HL-60 (cell line): Measurements from ENCODE around the gene TNIK.

Experiments used
- DNase-seq, 2 experiments: peaks; one replicate each; pipeline ENCODE4 v3.0.0-alpha.2; 2010 to 2020; ENCODE audit warnings: low read depth in 1 of 2, low spot score in 1 of 2
- H3K27ac ChIP-seq: fragments of 250-450 bp; sonication (Bioruptor Pico); replicated peaks from 2 replicates; pipeline ENCODE4 v1.5.1; 2020; ENCODE audit warnings: mild to moderate bottlenecking, moderate library complexity
- H3K27me3 ChIP-seq: fragments of 250-450 bp; sonication (Bioruptor Pico); 2 replicates; pipeline ENCODE4 v1.5.1; 2021; ENCODE audit warnings: mild to moderate bottlenecking, moderate library complexity; ENCODE audit not compliant: insufficient read depth, poor library complexity, severe bottlenecking
- H3K4me3 ChIP-seq: replicated peaks from 2 replicates; pipeline ENCODE4 v1.5.1; 2011; ENCODE audit warnings: mild to moderate bottlenecking, control low read depth, low read length; ENCODE audit not compliant: insufficient read depth
- CTCF ChIP-seq: IDR thresholded peaks from one replicate; pipeline ENCODE4 v1.5.1; 2011; ENCODE audit warnings: low read length, control low read depth, inconsistent platforms; ENCODE audit not compliant: insufficient read depth
- GABPA ChIP-seq: IDR thresholded peaks from 2 replicates; pipeline ENCODE4 v1.6.1; 2012; ENCODE audit warnings: low read depth
- POLR2AphosphoS5 ChIP-seq: IDR thresholded peaks from 2 replicates; pipeline ENCODE4 v1.6.1; 2012; ENCODE audit warnings: low read depth
- REST ChIP-seq: IDR thresholded peaks from 2 replicates; pipeline ENCODE4 v1.6.1; 2012; ENCODE audit warnings: low read depth; ENCODE audit not compliant: insufficient replicate concordance
- SPI1 ChIP-seq: IDR thresholded peaks from 2 replicates; pipeline ENCODE4 v1.6.1; 2012; ENCODE audit warnings: low read depth, mild to moderate bottlenecking, borderline replicate concordance

The TNIK gene

GRCh38 chr3:171169443-171169842, 290.8 kb downstream of the TNIK start:
- Histone ChIP-seq H3K27me3 (no peaks in the 10 kb centered on the region), H3K27ac (no peak overlapping the region), H3K4me3 (no peak overlapping the region)
- no peak for DNase-seq
- TF ChIP-seq GABPA: no peak
- TF ChIP-seq POLR2AphosphoS5: no peak
- no peak for TF ChIP-seq SPI1
- TF ChIP-seq CTCF: no peak
- no peak for TF ChIP-seq REST

DNA sequence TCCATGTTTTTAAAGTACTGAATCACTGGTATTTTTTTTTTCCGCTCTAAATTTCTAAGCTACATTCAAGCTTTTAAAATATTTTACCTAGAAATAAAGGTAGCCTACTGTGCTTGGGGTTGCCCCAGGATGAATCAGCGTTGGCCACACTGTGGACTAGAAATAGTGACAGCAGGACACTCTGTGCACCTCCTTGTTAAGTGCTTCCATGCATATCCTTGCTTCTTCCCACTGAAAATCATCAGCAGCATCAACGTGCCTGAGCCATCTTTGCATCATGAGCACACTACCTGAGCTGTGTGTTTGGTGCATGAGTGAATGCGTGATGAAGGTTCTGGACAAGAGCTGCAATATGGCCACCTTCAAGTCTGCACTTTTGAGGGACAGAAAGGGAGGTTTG, 291.7 kb downstream of the TNIK start:
- Histone ChIP-seq H3K27ac (no peak overlapping the region), H3K27me3 (no peaks in the 10 kb centered on the region), H3K4me3 (no peak overlapping the region)
- no peak for DNase-seq
- no peak for TF ChIP-seq CTCF
- TF ChIP-seq GABPA: no peak
- no peak for TF ChIP-seq REST
- no peak for TF ChIP-seq SPI1
- no peak for TF ChIP-seq POLR2AphosphoS5

- H3K4me3 ChIP-seq: no peak overlapping the region
- no peak for TF ChIP-seq REST
- no peak for TF ChIP-seq GABPA
- TF ChIP-seq POLR2AphosphoS5: no peak
- TF ChIP-seq SPI1: no peak
- no peak for TF ChIP-seq CTCF
- DNase-seq: no peak
- H3K27me3 ChIP-seq: no peaks in the 10 kb centered on the region
- H3K27ac ChIP-seq: no peak overlapping the region
Observed at GRCh38 chr3:171168086-171168485, 292.1 kb downstream of the TNIK start.
